Prostate gland (tissue), 2 donors: ENCODE results near the gene TOX3.

Experiments used
- POLR2A ChIP-seq: fragments of 450-650 bp; IDR thresholded peaks from one replicate; pipeline ENCODE4 v1.6.1; 2016; ENCODE audit warnings: antibody characterized with exemption, mild to moderate bottlenecking
- TF ChIP-seq, protein P1 (sequence below), 4 experiments: fragments of 200-600 bp in 2 of 4; fragments of 450-650 bp in 2 of 4; sonication (generic) in 2 of 4; IDR thresholded peaks; 1 replicate in 3 of 4; 2 replicates in 1 of 4; pipeline ENCODE4 v1.5.1; 2016 to 2019; ENCODE audit warnings: antibody characterized with exemption in 4 of 4, mild to moderate bottlenecking in 2 of 4, moderate library complexity in 2 of 4

DNA sequence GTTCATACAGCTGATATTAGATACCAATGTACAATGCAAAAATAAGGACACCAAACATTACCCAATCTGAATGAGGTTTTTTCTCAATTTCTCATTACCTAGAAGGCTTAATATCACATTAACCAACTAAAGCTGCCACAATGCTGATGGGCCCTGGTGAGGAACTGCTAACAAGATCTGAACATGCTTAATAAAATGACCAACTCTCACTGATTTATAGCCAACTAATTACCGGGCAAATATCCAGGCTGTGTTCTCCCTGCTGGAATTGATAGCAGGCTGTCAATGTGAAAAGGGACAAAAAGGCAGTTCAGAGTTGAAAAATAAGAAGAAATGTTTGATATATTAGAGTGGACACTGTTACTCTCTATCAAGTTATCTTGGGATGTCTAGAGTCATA, 124.6 kb downstream of the TOX3 start:
- no peak for TF ChIP-seq POLR2A
- TF ChIP-seq, protein P1, sequence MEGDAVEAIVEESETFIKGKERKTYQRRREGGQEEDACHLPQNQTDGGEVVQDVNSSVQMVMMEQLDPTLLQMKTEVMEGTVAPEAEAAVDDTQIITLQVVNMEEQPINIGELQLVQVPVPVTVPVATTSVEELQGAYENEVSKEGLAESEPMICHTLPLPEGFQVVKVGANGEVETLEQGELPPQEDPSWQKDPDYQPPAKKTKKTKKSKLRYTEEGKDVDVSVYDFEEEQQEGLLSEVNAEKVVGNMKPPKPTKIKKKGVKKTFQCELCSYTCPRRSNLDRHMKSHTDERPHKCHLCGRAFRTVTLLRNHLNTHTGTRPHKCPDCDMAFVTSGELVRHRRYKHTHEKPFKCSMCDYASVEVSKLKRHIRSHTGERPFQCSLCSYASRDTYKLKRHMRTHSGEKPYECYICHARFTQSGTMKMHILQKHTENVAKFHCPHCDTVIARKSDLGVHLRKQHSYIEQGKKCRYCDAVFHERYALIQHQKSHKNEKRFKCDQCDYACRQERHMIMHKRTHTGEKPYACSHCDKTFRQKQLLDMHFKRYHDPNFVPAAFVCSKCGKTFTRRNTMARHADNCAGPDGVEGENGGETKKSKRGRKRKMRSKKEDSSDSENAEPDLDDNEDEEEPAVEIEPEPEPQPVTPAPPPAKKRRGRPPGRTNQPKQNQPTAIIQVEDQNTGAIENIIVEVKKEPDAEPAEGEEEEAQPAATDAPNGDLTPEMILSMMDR (IDR thresholded peaks at IDR 0.05): no peak
